SU-DHL-6 (cell line): ENCODE data around the gene SERPINB6.
"Not testable (repeated sequence)": the region's sequence is repeated elsewhere in the genome, so short reads cannot be mapped to it uniquely, and the experiment has no call there.

ENCODE experiments used
- H2AFZ ChIP-seq: fragments of 200-600 bp; sonication (generic); 2 replicates; pipeline ENCODE4 v1.6.1; 2014; ENCODE audit warnings: low read depth, mild to moderate bottlenecking, moderate library complexity, mixed read lengths, antibody characterized with exemption, low read length; ENCODE audit not compliant: severe bottlenecking
- H3F3A ChIP-seq: fragments of 200-600 bp; shearing (Covaris generic); 2 replicates; pipeline ENCODE4 v1.6.0; 2016; ENCODE audit warnings: antibody characterized with exemption, mild to moderate bottlenecking; ENCODE audit not compliant: insufficient read depth
- H3K27ac ChIP-seq: fragments of 200-600 bp; sonication (generic); 2 replicates; pipeline ENCODE4 v1.5.1; 2016; ENCODE audit warnings: low read depth, mild to moderate bottlenecking, low read length, moderate library complexity, mixed read lengths
- H3K27me3 ChIP-seq: fragments of 200-600 bp; sonication (generic), shearing (Covaris generic); 2 replicates; pipeline ENCODE4 v1.6.0; 2014; ENCODE audit warnings: mild to moderate bottlenecking, low read length
- H3K36me3 ChIP-seq: fragments of 200-600 bp; sonication (generic); 2 replicates; pipeline ENCODE4 v1.6.1; 2014; ENCODE audit warnings: mild to moderate bottlenecking, low read length, mixed read lengths
- H3K4me2 ChIP-seq: fragments of 300-600, 200-600 bp; shearing (Covaris generic), sonication (generic); 2 replicates; pipeline ENCODE4 v1.6.0; 2014; ENCODE audit warnings: low read length, low read depth, mild to moderate bottlenecking; ENCODE audit not compliant: poor library complexity, severe bottlenecking
- H3K4me3 ChIP-seq: fragments of 200-600 bp; sonication (generic); 2 replicates; pipeline ENCODE4 v1.5.1; 2014; ENCODE audit warnings: antibody characterized with exemption, low read length, mild to moderate bottlenecking, mixed read lengths; ENCODE audit not compliant: insufficient read depth, poor library complexity, severe bottlenecking
- H3K79me2 ChIP-seq: fragments of 200-600 bp; sonication (generic); 2 replicates; pipeline ENCODE4 v1.6.1; 2014; ENCODE audit warnings: mild to moderate bottlenecking, low read length, moderate library complexity; ENCODE audit not compliant: insufficient read depth
- H3K9ac ChIP-seq: fragments of 200-600 bp; sonication (generic); 2 replicates; pipeline ENCODE4 v1.7.0; 2014; ENCODE audit warnings: mild to moderate bottlenecking, low read length
- H3K9me2 ChIP-seq: fragments of 200-600 bp; sonication (generic); replicated peaks from 2 replicates; pipeline ENCODE4 v1.6.1; 2014; ENCODE audit warnings: low read length; ENCODE audit not compliant: insufficient read depth
- H3K9me3 ChIP-seq: fragments of 200-600 bp; sonication (generic); 2 replicates; pipeline ENCODE4 v1.6.1; 2014; ENCODE audit warnings: low read length, mixed read lengths; ENCODE audit not compliant: insufficient read depth
- H4K20me1 ChIP-seq: fragments of 200-600 bp; sonication (generic); 2 replicates; pipeline ENCODE4 v1.6.1; 2014; ENCODE audit warnings: low read depth, mild to moderate bottlenecking, antibody characterized with exemption, low read length, moderate library complexity, mixed read lengths
- CTCF ChIP-seq: fragments of 200-600 bp; sonication (generic); IDR thresholded peaks from one replicate; pipeline ENCODE4 v1.5.1; 2017; ENCODE audit warnings: antibody characterized with exemption, mild to moderate bottlenecking, low read length, moderate library complexity; ENCODE audit not compliant: insufficient read depth, poor library complexity, severe bottlenecking
- EZH2phosphoT487 ChIP-seq: fragments of 200-600 bp; sonication (generic), shearing (Covaris generic); conservative IDR thresholded peaks from 2 replicates; pipeline ENCODE4 v1.6.1; 2018; ENCODE audit warnings: mild to moderate bottlenecking, antibody characterized with exemption, low read length, moderate library complexity, mixed read lengths

SERPINB6 gene

GRCh38 chr6:2913621-2914317 is 57.6 kb downstream of the SERPINB6 start:
- H3K27me3 ChIP-seq: no peaks in the 10 kb centered on the region
- H3K9me3 ChIP-seq: no peaks in the 10 kb centered on the region
- no peaks in the 10 kb centered on the region for H3K79me2 ChIP-seq
- H3K9ac ChIP-seq: no peak overlapping the region
- H3K4me2 ChIP-seq: no peak overlapping the region
- no peak overlapping the region for H2AFZ ChIP-seq
- H3K9me2 ChIP-seq: no peaks in the 10 kb centered on the region
- no peaks in the 10 kb centered on the region for H4K20me1 ChIP-seq
- TF ChIP-seq CTCF (no peak), EZH2phosphoT487 (no peak)
- H3K36me3 ChIP-seq: no peaks in the 10 kb centered on the region
- no peak overlapping the region for H3K27ac ChIP-seq
- H3K4me3 ChIP-seq: no peak overlapping the region
- H3F3A ChIP-seq: peaks cover 27% of the 10 kb centered on the region

DNA sequence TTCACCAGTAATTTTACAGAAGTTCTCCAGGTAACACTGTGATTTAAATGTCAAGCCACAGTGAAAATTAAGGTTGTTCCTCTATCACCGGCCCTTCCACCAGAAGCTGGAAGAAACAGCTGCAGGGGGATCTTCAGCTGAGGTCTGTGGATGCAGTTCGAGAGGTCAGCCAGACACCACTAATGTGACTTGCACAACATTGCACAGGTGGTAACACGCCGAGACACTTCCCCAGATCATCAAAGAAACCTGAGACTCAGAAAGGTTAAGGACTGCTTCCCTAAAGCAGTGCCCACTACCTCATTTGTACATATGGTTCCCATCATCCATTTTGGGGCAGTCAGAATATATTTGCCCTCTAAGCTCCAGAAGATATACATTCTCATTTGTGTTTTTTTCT is 60.2 kb downstream of the SERPINB6 start:
- H3K4me2 ChIP-seq: peak overlapping the region; percentile 50
- no peaks in the 10 kb centered on the region for H3K36me3 ChIP-seq
- TF ChIP-seq CTCF (no peak), EZH2phosphoT487 (no peak)
- no peaks in the 10 kb centered on the region for H3K9me3 ChIP-seq
- H2AFZ ChIP-seq: peak overlapping the region; percentile 56
- H3K79me2 ChIP-seq: no peaks in the 10 kb centered on the region
- H3F3A ChIP-seq: peaks cover 31% of the 10 kb centered on the region
- H3K4me3 ChIP-seq: no peak overlapping the region
- no peaks in the 10 kb centered on the region for H3K27me3 ChIP-seq
- H4K20me1 ChIP-seq: no peaks in the 10 kb centered on the region
- H3K27ac ChIP-seq: peak overlapping the region; percentile 80
- H3K9me2 ChIP-seq: no peaks in the 10 kb centered on the region
- peak overlapping the region; percentile 24 for H3K9ac ChIP-seq

- H3K9me3 ChIP-seq: no peaks in the 10 kb centered on the region
- H4K20me1 ChIP-seq: no peaks in the 10 kb centered on the region
- no peak overlapping the region for H2AFZ ChIP-seq
- no peaks in the 10 kb centered on the region for H3K27me3 ChIP-seq
- H3K9ac ChIP-seq: no peak overlapping the region
- peaks cover 31% of the 10 kb centered on the region for H3F3A ChIP-seq
- no peaks in the 10 kb centered on the region for H3K9me2 ChIP-seq
- H3K36me3 ChIP-seq: no peaks in the 10 kb centered on the region
- TF ChIP-seq CTCF (no peak), EZH2phosphoT487 (no peak)
- H3K27ac ChIP-seq: peak overlapping the region; percentile 21
- H3K4me3 ChIP-seq: no peak overlapping the region
- peak overlapping the region; percentile 50 for H3K4me2 ChIP-seq
- H3K79me2 ChIP-seq: no peaks in the 10 kb centered on the region
Observed at GRCh38 chr6:2909718-2910117, 61.6 kb downstream of the SERPINB6 start.

DNA sequence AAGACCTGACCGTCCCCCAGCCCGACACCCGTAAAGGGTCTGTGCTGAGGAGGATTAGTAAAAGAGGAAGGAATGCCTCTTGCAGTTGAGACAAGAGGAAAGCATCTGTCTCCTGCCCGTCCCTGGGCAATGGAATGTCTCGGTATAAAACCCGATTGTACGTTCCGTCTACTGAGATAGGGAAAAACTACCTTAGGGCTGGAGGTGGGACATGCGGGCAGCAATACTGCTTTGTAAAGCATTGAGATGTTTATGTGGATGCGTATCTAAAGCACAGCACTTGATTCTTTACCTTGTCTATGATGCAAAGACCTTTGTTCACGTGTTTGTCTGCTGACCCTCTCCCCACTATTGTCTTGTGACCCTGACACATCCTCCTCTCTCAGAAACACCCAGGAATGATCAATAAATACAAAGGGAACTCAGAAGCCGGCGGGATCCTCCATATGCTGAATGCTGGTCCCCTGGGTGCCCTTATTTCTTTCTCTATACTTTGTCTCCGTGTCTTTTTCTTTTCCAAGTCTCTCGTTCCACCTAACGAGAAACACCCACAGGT is 62.2 kb downstream of the SERPINB6 start:
- H3K36me3 ChIP-seq, H3K27ac ChIP-seq, H3K9ac ChIP-seq, H3K4me2 ChIP-seq, H3K4me3 ChIP-seq, H2AFZ ChIP-seq, H3K9me3 ChIP-seq, H3K27me3 ChIP-seq, H3K79me2 ChIP-seq, H3K9me2 ChIP-seq, H4K20me1 ChIP-seq: not testable (repeated sequence)
- H3F3A ChIP-seq: peaks cover 31% of the 10 kb centered on the region

DNA sequence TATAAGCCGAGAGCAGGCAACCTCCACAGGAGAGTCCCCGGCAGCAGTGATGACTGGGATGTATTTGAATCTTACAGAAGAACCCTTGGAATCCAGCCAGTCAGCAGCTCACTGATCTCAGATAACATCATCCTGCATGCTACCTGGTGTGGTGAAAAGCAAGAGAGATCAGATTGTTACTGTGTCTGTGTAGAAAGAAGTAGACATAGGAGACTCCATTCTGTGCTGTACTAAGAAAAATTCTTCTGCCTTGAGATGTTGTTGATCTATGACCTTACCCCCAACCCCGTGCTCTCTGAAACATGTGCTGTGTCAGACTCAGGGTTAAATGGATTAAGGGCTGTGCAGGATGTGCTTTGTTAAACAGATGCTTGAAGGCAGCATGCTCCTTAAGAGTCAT is 62.9 kb downstream of the SERPINB6 start:
- H2AFZ ChIP-seq, H3K9me3 ChIP-seq, H3K79me2 ChIP-seq, H3K9me2 ChIP-seq, H3K27ac ChIP-seq, H3K27me3 ChIP-seq, H3K9ac ChIP-seq, H3K36me3 ChIP-seq, H4K20me1 ChIP-seq, H3K4me2 ChIP-seq, H3K4me3 ChIP-seq: not testable (repeated sequence)
- peaks cover 31% of the 10 kb centered on the region for H3F3A ChIP-seq
